HG02588 (cell line): ENCODE measurements around the gene KCNE5.
"Not testable (repeated sequence)": the region's sequence is repeated elsewhere in the genome, so short reads cannot be mapped to it uniquely, and the experiment has no call there.

ENCODE experiments used
- ATAC-seq: cut with Tn5 transposase; IDR thresholded peaks from one replicate; pipeline ENCODE4 v1.9.1; 2021; ENCODE audit warnings: mild to moderate bottlenecking, moderate library complexity; ENCODE audit not compliant: unreplicated experiment

KCNE5 gene, protein sequence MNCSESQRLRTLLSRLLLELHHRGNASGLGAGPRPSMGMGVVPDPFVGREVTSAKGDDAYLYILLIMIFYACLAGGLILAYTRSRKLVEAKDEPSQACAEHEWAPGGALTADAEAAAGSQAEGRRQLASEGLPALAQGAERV

DNA sequence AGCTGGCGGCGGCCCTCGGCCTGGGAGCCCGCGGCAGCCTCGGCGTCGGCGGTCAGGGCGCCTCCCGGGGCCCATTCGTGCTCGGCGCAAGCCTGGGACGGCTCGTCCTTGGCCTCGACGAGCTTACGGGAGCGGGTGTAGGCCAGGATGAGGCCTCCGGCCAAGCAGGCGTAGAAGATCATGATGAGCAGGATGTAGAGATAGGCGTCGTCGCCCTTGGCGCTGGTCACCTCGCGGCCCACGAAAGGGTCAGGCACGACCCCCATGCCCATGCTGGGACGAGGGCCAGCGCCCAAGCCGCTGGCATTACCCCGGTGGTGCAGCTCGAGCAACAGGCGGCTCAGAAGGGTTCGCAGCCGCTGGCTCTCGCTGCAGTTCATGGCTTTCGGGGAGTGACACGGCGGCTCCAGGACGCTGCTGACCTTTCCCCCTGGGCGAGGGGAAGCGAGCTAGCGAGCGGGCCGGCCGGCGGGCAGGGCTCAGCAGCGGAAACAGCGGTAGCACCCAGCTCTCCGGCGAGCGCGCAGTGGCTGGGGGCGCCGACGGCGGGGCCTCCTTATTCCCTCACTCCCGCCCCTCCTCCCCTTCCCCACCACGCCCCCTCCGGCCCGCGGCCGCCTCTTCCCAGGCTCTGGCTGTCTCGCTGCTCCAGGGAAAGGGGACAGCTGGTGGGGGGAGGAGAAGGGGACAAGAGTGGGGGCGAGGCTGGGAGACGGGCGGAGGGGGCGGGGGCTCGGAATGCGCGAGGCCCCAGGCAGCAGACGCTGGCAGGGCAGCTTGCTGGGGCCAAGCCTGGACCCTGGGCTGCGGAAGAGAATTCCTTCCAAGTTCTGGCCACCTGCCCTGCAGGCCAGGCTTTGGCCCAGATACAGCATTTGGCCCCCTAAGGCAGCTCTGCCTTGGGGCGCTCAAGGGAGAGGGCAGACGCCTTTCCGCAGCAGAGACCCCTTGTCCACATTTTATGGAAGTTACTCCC is at the start of gene KCNE5:
KCNE5 (minus strand) TSS at position 532 of the 976 bp plus-strand sequence; CDS start at position 380, 152 bp downstream.
- no peak for ATAC-seq

DNA sequence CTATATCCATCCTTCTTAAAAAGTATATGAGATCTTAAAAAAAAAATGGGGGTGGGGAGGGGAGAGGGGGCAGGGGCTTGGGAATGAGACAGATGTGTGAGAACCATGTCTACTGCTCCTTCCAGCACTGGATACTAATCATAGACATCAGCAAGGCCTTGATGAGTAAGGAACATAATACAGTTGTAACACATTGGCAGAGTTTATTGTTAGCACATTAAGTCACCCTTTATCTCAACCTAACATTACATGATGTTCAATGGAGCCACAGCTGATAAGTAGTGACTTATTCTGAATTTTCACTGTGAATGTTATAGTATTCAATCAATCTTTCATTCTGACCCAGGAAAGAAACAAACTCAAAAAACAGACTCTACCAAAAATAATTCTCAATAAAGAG is 47.3 kb upstream of the KCNE5 start:
- ATAC-seq, result no peak

DNA sequence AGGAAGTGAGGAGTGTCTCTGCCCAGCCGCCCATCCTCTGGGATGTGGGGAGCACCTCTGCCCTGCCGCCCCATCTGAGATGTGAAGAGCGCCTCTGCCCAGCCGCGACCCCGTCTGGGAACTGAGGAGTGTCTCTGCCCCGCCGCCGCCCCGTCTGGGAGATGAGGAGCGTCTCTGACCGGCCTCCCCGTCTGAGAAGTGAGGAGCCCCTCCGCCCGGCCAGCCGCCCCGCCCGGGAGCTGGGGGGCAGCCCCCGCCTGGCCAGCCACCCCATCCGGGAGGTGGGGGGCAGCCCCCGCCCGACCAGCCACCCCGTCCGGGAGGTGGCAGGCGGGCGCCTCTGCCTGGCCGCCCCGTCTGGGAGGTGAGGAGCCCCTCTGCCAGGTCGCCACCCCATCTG is 46.2 kb upstream of the KCNE5 start:
- ATAC-seq, result not testable (repeated sequence)

DNA sequence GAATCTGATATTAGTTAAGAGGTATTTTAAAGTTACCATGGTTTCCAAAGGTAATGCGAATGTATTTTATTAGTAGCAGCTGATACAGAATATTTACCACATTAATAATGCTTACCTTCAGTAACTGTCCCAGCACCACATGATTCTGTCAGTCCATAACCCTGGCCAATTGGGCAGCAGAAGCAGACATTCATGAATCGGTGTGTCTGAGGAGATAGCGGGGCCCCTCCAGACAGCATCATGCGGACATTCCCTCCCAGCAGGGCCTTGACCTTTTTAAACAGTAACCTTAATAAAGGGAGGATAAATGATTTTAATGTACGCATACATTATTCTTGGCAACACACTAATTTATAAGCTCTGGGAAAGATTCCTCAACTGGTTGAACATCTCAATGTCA is 43.0 kb upstream of the KCNE5 start:
- no peak for ATAC-seq

DNA sequence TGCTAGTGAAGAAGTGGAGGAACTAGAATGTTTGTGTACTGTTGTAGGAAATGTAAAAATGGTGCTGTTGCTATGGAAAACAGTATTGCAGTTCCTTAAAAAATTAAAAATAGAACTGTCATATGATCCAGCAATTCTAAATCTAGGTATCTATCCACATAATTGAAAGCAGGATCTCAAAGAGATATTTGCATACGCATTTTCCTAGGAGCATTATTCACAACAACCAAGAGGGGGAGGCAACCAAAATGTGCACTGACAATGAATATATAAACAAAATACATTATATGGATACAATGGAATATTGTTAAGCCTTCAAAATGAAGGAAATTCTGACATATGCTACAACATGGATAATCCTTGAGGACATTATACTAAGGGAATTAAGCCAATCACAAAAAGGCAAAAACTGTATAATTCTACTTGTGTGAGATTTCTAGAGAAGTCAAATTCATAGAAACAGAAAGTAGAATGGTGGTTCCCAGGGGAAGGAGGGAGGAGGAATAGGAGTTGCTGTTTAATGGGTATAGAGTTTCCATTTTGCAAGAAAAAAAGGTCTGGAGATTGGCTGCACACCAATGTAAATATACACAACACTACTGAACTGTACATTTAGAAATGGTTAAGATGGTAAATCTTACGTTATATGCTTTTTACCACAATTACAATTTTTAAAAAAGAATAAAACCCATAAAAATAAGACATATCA is 35.6 kb upstream of the KCNE5 start:
- no peak for ATAC-seq

DNA sequence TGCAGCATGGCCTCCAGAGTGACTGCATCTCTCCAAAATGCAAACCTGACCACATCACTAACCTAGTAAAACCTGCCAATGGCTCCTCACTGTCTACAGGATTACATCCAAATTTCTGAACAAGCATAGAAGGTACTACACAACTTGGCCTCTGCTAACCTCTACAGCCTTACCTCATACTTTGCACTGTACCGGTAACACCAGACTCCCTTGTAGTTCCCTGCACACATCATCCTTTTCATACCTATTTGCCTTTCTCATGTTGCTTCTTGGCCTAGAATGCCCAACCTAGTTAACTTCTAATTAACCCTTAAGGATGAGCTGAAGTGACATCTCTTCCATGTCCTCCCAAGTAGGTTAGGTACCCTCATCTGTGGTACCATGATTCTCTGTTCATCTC is 33.4 kb upstream of the KCNE5 start:
- no peak for ATAC-seq

DNA sequence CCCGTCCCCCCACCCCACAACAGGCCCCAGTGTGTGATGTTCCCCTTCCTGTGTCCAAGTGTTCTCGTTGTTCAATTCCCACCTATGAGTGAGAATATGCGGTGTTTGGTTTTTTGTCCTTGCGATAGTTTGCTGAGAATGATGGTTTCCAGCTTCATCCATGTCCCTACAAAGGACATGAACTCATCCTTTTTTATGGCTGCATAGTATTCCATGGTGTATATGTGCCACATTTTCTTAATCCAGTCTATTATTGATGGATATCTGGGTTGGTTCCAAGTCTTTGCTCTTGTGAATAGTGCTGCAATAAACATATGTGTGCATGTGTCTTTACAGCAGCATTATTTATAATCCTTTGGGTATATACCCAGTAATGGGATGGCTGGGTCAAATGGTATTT is 32.4 kb upstream of the KCNE5 start:
- not testable (repeated sequence) for ATAC-seq

DNA sequence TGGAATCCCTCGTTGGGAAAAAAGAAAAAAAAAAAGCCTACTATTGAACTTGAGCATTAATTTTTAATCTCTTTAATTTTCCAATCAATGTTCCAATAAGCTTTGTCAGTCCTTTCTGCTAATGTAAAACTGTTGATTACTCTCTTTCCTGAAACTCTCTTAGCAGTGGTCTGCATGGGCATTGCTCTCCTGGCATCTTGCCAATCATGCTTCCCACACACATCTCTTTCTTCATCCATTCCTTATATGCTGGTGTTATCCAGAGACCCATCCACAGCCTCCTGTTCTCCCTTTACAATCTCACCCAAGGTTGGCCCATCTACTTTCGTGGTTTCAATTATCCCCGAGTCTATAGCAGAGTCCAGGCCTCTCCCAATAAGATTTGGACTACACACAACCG is 31.8 kb upstream of the KCNE5 start:
- no peak for ATAC-seq

DNA sequence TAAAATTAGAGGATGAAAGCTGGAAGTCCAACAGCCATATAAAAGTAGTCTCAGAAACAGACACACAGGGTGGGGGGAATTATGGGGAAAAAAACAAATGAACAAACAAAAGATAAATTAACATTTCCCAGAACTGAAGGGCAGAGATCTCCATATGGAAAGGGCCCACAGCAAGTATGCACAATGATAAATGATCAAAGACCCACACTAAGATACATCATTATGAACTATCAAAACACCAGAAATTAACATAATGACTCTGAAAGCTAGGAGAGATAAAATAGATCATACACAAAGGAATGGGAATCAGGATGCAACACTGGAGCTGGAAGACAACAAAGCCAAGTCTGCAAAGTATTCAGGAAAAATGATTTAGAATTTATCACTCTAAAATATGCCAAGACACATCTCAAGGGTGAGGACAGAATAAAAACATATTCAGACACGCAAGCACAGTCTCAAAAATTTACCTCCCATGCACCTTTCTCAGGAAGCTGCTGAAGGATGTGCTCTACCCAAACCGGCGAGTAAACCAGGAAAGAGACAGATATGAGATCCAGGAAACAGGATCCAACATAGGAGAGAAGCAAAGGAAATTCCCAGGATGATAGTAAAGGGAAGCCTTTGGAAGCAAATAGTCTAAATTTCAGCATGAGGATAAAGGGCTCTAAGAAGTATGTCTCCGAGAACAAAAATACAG is 30.7 kb upstream of the KCNE5 start:
- ATAC-seq, result no peak

DNA sequence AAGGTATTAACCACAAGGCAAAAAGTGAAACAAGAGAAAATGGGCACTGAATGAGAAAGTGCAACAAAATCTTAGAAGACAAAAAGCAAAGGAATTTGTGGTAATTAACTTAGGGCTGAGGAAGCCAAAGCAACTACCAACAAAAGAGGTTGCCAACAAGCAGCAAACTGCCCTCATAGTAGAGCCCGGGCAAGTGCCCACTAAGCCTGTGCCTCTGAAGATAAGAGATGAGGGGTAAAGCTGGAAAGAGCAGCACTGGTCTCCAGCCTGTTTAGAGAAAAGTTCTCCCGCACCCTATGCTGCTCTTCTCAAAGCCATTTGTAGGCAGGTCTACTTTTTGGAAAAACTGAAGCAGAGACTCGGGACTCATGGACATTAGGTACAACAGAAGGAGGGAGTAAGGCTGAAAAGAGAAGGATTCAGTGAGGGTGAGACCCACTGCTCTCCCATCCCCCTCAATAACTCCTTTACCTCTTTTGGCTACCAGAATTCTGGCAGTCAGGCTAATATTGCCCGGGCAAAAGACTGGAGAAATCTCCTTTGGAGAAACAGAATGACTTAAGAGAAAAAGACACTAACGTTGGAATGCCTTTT is 29.6 kb upstream of the KCNE5 start:
- ATAC-seq, result no peak

DNA sequence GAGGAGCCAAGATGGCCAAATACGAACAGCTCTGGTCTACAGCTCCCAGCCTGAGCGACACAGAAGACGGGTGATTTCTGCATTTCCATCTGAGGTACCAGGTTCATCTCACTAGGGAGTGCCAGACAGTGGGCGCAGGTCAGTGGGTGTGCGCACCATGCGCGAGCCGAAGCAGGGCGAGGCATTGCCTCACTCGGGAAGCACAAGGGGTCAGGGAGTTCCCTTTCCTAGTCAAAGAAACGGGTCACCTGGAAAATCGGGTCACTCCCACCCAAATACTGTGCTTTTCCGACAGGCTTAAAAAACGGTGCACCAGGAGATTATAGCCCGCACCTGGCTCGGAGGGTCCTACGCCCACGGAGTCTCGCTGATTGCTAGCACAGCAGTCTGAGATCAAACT is 19.7 kb upstream of the KCNE5 start:
- not testable (repeated sequence) for ATAC-seq

DNA sequence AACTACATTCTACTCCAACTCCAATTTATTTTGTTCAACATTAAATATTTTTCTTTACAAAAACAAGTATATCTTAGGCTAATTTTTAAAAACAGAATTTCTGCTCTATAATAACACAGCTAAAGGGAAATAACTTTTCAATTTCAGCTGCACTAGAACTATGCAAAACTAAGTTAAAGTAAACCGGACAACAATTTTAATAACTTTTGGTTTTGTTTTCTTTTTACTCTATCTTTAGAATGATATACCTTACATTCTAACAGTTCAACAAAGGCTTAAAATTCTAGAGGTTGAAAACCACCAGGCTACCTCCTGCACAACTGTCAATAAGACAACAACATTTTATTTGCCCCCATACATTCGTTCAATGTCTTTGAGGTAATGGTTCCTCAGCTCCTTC is 18.7 kb upstream of the KCNE5 start:
- ATAC-seq, result no peak

DNA sequence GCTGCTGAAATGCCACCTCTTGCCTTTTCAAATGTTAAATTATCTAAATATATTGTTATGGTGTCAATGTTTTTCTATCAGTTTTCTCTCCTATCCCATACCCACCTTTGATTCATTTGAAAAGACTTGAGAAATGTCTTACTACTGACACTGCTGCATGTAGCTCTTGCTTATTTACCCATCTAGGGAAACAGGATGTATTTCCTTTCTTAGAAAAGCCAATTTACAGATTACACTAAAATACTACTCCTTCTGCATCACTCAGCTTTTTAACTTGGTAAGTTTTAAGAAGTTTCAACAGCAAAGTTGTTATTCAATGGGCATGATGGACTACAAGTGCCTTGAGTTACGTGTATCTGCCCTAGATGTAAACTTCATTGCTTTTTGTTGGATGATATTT is 13.2 kb upstream of the KCNE5 start:
- ATAC-seq, result no peak

DNA sequence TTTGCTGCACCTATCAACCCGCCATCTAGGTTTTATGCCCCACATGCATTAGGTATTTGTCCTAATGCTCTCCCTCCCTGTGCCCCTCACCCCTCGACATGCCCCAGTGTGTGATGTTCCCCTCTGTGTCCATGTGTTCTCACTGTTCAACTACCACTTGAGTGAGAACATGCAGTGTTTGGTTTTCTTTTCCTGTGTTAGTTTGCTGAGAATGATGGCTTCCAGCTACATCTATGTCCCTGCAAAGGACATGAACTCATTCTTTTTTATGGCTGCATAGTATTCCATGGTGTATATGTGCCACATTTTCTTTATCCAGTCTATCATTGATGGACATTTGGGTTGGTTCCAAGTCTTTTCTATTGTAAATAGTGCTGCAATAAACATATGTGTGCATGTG is 12.5 kb upstream of the KCNE5 start:
- not testable (repeated sequence) for ATAC-seq

DNA sequence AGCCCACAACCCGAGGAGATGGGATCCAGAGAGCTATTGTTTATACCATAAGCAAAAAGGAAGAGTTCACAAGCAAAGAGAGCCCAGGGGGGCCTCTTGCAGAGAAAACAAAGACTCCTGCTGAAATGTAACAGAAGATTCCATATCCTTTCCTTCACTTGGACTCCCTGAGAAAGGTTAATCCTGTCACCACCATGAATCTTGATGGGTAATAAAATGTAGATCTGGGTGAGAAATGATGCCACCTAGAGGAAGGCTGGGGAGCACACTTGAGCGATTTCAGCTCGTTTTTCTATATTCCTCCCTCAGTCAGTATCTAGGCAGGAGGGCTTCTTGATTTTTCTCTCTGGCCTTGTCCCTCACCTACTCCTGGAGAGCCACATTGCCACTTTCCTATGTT is 10.2 kb upstream of the KCNE5 start:
- ATAC-seq, result no peak

DNA sequence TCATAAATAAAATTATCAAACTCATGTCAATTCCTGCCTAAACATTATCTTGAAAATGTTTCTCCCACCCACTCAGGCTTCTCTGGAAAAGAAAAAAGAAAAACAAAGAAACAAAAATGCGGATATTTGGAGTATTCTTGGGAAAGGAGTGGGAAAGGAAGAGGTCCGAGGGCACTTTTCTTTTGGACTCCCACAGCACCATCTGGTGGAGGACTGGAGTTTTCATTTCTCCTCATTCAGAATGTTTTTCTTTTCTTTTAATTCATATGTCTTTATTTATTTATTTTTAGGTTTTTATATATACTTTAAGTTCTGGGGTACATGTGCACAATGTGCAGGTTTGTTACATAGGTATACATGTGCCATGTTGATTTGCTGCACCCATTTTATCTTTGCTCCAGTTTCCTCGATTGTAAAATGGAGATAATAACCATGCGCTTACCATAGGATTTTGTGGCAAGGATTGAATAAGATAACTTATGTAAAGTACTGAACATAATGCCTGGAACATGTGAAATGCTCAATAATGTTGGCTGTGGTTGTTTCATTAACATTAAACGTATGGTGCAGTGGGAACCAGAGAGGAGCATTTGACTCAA is 8.0 kb upstream of the KCNE5 start:
- no peak for ATAC-seq

DNA sequence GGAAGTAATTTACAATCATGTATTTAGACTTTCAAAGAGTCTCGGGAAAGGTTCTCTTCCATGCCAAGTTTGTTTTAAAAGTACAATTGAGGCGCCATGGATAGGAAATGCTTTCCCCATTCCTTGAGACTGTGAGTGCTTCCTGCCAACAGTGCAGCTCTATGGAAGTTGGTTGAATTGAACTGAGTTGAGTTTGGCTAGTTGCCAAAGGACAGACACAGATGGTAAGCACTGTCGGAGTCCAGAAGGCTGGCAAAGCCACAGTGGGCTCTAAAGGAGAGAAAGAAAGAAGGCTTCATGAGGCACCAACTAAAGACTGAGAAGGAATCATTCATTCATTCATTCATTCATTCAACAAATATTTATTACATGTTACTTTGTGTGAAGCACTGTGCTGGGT is 4.3 kb upstream of the KCNE5 start:
- ATAC-seq, result no peak

DNA sequence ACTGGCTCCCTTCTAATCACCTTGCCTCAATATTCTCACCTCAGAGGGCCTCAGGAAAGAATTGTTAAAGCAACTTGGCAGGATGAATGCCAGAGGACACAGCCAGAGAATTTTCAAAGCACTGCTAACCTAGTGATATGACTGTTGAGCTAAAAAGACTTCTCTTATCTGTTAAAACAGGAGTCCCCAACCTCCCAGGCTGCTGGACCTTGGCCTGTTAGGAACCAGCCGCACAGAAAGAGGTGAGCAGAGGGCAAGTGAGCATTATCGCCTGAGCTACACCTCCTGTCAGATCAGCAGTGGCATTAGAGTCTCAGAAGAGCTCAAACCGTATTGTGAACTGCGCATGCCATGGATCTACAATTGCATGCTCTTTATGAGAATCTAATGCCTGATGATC is 1.7 kb upstream of the KCNE5 start:
- ATAC-seq, result no peak

DNA sequence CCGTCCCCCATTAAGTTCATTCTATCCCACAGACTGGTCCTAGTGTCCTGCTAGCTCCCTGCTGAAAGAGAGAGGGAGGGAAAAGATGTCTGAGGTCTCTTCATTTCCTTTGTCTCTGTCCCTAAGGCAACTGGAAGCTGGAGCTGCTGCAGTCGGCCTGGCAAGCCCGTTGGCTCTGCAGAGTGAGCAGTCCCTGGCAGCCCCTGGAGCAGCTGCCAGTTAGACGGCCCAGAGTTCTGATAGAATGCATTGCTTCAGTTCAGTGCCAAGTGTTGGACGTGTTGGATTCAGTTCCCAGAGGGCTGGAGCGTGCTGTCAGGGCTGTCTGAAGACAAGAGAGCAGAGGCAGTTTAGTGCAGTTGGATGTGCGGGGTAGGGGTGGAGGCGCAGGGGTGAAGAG is 975 bp downstream of the KCNE5 start:
- no peak for ATAC-seq

DNA sequence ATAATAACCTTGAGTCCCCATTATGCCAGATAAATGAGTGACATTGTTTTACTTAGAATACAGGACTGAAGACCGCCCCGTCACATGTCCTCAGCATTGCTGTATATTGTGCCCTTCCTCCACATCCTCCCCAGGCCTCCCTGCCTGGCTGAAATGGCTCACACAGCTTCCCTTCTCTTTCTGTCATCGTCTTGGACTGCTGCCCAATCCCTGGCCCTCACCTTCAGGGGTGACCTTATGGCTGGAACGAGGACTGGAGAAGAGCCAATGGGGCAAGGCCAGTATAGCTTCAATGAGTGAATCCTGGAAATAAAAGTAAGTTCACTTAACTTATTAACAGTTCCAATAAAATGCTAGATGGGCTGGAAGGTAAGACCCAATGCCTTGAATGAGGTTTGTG is 2.7 kb downstream of the KCNE5 start:
- no peak for ATAC-seq
